Osteoblast (primary cell): Measurements from ENCODE around the gene PIAS1. TPM values are rescaled to one million over a fixed set of nuclear protein-coding genes. Genes with fewer than 3 reads are reported as not detected.

Experiments used
- DNase-seq: peaks from one replicate; pipeline ENCODE4 v3.0.0; 2011; ENCODE audit warnings: low spot score, mixed read lengths; ENCODE audit not compliant: insufficient read length; ENCODE audit errors: missing footprints
- H2AFZ ChIP-seq: 2 replicates; pipeline ENCODE4 v1.6.0; 2011; ENCODE audit warnings: mild to moderate bottlenecking, low read length
- H3K27ac ChIP-seq: 2 replicates; pipeline ENCODE4 v1.5.1; 2011; ENCODE audit warnings: mild to moderate bottlenecking, low read depth, low read length, moderate library complexity
- H3K27me3 ChIP-seq: 2 replicates; pipeline ENCODE4 v1.6.0; 2012; ENCODE audit warnings: mild to moderate bottlenecking, control low read depth, inconsistent platforms, low read length, moderate library complexity; ENCODE audit not compliant: insufficient read depth
- H3K36me3 ChIP-seq: 2 replicates; pipeline ENCODE4 v1.5.1; 2011; ENCODE audit warnings: mild to moderate bottlenecking, low read length, control low read depth, moderate library complexity; ENCODE audit not compliant: insufficient read depth
- H3K4me1 ChIP-seq: 2 replicates; pipeline ENCODE4 v1.5.1; 2011; ENCODE audit warnings: mild to moderate bottlenecking, low read length, control low read depth, moderate library complexity; ENCODE audit not compliant: insufficient read depth
- H3K4me2 ChIP-seq: 2 replicates; pipeline ENCODE4 v1.6.0; 2011; ENCODE audit warnings: mild to moderate bottlenecking, low read length; ENCODE audit not compliant: insufficient read depth
- H3K4me3 ChIP-seq: fragments of 200-600 bp; sonication (generic); 3 replicates; pipeline ENCODE4 v1.5.1; 2012; ENCODE audit warnings: mild to moderate bottlenecking, low read length, inconsistent platforms; ENCODE audit not compliant: insufficient read depth
- H3K79me2 ChIP-seq: 2 replicates; pipeline ENCODE4 v1.6.0; 2012; ENCODE audit warnings: mild to moderate bottlenecking, low read length, control low read depth, inconsistent platforms; ENCODE audit not compliant: insufficient read depth
- H3K9me3 ChIP-seq: 2 replicates; pipeline ENCODE4 v1.5.1; 2011; ENCODE audit warnings: low read depth, low read length, control low read depth
- H4K20me1 ChIP-seq: 2 replicates; pipeline ENCODE4 v1.6.0; 2012; ENCODE audit warnings: mild to moderate bottlenecking, low read length, control low read depth; ENCODE audit not compliant: insufficient read depth
- CTCF ChIP-seq: IDR thresholded peaks from 2 replicates; pipeline ENCODE4 v1.5.1; 2011; ENCODE audit warnings: mild to moderate bottlenecking, low read depth, low read length, moderate library complexity; ENCODE audit errors: extremely low read depth
- total RNA-seq: library from RNA; depleted of rRNA; stranded (reverse); fragments of >200 nt; gene quantifications from 2 replicates; pipeline ENCODE4 v1.2.3, GENCODE V29; 2012

PIAS1 gene
- total RNA-seq, 1 donor, result 29.0 TPM

- no peak overlapping the region for H3K4me2 ChIP-seq
- no peak overlapping the region for H2AFZ ChIP-seq
- peak; percentile 57 for DNase-seq
- no peak overlapping the region for H3K4me3 ChIP-seq
- no peaks in the 10 kb centered on the region for H3K4me1 ChIP-seq
- H3K36me3 ChIP-seq, result no peaks in the 10 kb centered on the region
- no peak overlapping the region for H3K27ac ChIP-seq
- H3K27me3 ChIP-seq, result no peaks in the 10 kb centered on the region
- no peak for TF ChIP-seq CTCF
- H3K79me2 ChIP-seq, result peaks cover 8% of the 10 kb centered on the region
- no peaks in the 10 kb centered on the region for H3K9me3 ChIP-seq
- H4K20me1 ChIP-seq, result peaks cover 11% of the 10 kb centered on the region
Observed at GRCh38 chr15:68205954-68206539, 151.9 kb downstream of the PIAS1 start.

- peak; percentile 27 for DNase-seq
- H3K27ac ChIP-seq, result no peak overlapping the region
- H2AFZ ChIP-seq, result no peak overlapping the region
- no peak overlapping the region for H3K4me2 ChIP-seq
- no peak overlapping the region for H3K4me3 ChIP-seq
- H3K36me3 ChIP-seq, result no peaks in the 10 kb centered on the region
- H3K27me3 ChIP-seq, result no peaks in the 10 kb centered on the region
- peaks cover 14% of the 10 kb centered on the region for H4K20me1 ChIP-seq
- H3K9me3 ChIP-seq, result no peaks in the 10 kb centered on the region
- no peaks in the 10 kb centered on the region for H3K4me1 ChIP-seq
- H3K79me2 ChIP-seq, result peaks cover 11% of the 10 kb centered on the region
- TF ChIP-seq CTCF, result no peak
Observed at GRCh38 chr15:68206711-68207151, 152.6 kb downstream of the PIAS1 start.

- H2AFZ ChIP-seq, result no peak overlapping the region
- peaks cover 11% of the 10 kb centered on the region for H3K79me2 ChIP-seq
- DNase-seq, result peak; percentile 6
- H3K4me1 ChIP-seq, result no peaks in the 10 kb centered on the region
- TF ChIP-seq CTCF, result no peak
- no peak overlapping the region for H3K27ac ChIP-seq
- H3K4me2 ChIP-seq, result no peak overlapping the region
- H4K20me1 ChIP-seq, result peaks cover 14% of the 10 kb centered on the region
- no peak overlapping the region for H3K4me3 ChIP-seq
- no peaks in the 10 kb centered on the region for H3K9me3 ChIP-seq
- H3K27me3 ChIP-seq, result no peaks in the 10 kb centered on the region
- no peaks in the 10 kb centered on the region for H3K36me3 ChIP-seq
Observed at GRCh38 chr15:68207176-68207935, 153.2 kb downstream of the PIAS1 start.

GRCh38 chr15:68208136-68208535 lies 154.0 kb downstream of the PIAS1 start:
- H3K9me3 ChIP-seq, result no peaks in the 10 kb centered on the region
- no peak for TF ChIP-seq CTCF
- peak; percentile 30 for DNase-seq
- H4K20me1 ChIP-seq, result peaks cover 14% of the 10 kb centered on the region
- no peak overlapping the region for H3K27ac ChIP-seq
- H2AFZ ChIP-seq, result no peak overlapping the region
- no peaks in the 10 kb centered on the region for H3K4me1 ChIP-seq
- no peak overlapping the region for H3K4me3 ChIP-seq
- peaks cover 11% of the 10 kb centered on the region for H3K79me2 ChIP-seq
- H3K4me2 ChIP-seq, result no peak overlapping the region
- no peaks in the 10 kb centered on the region for H3K27me3 ChIP-seq
- no peaks in the 10 kb centered on the region for H3K36me3 ChIP-seq
